GM21717 (cell line): ENCODE measurements around the gene FOXO3.

Source experiments
- ATAC-seq: cut with Tn5 transposase; IDR thresholded peaks from one replicate; pipeline ENCODE4 v1.9.1; 2021; ENCODE audit warnings: mild to moderate bottlenecking, moderate library complexity; ENCODE audit not compliant: unreplicated experiment

The FOXO3 gene

GRCh38 chr6:108574457-108575141 is 13.9 kb downstream of the FOXO3 start:
- ATAC-seq: no peak

GRCh38 chr6:108575905-108576494 is 15.3 kb downstream of the FOXO3 start:
- ATAC-seq: no peak

GRCh38 chr6:108576709-108577108 is 16.0 kb downstream of the FOXO3 start:
- no peak for ATAC-seq

- ATAC-seq: no peak
Measured at GRCh38 chr6:108578166-108578565, 17.4 kb downstream of the FOXO3 start.

GRCh38 chr6:108578595-108579327 is 18.0 kb downstream of the FOXO3 start:
- no peak for ATAC-seq

GRCh38 chr6:108579328-108579721 is 18.6 kb downstream of the FOXO3 start:
- no peak for ATAC-seq

GRCh38 chr6:108580646-108581045 is 19.9 kb downstream of the FOXO3 start:
- ATAC-seq: no peak

GRCh38 chr6:108581237-108581931 is 20.7 kb downstream of the FOXO3 start:
- no peak for ATAC-seq

GRCh38 chr6:108581932-108582475 is 21.3 kb downstream of the FOXO3 start:
- no peak for ATAC-seq

- ATAC-seq: no peak
Measured at GRCh38 chr6:108582618-108583017, 21.9 kb downstream of the FOXO3 start.

- ATAC-seq: no peak
Measured at GRCh38 chr6:108584323-108584722, 23.6 kb downstream of the FOXO3 start.

GRCh38 chr6:108585359-108585758 is 24.6 kb downstream of the FOXO3 start:
- ATAC-seq: no peak

GRCh38 chr6:108585921-108586536 is 25.3 kb downstream of the FOXO3 start:
- ATAC-seq: no peak

- ATAC-seq: no peak
Measured at GRCh38 chr6:108587258-108588059, 26.7 kb downstream of the FOXO3 start.

GRCh38 chr6:108588586-108588985 is 27.9 kb downstream of the FOXO3 start:
- ATAC-seq: no peak

- ATAC-seq: peak; percentile 51
Measured at GRCh38 chr6:108589244-108589791, 28.6 kb downstream of the FOXO3 start.

GRCh38 chr6:108591040-108591816 is 30.5 kb downstream of the FOXO3 start:
- no peak for ATAC-seq

- peak; percentile 84 for ATAC-seq
Measured at GRCh38 chr6:108592371-108593337, 31.9 kb downstream of the FOXO3 start.
